SH-SY5Y (cell line): Measurements from ENCODE around the gene KIF2C.

ENCODE experiments used
- GATA2 ChIP-seq: IDR thresholded peaks from 2 replicates; pipeline ENCODE4 v1.6.1; 2011; ENCODE audit warnings: mild to moderate bottlenecking, low read depth, low read length
- GATA3 ChIP-seq: IDR thresholded peaks from 2 replicates; pipeline ENCODE4 v1.6.1; 2011; ENCODE audit warnings: low read depth, mild to moderate bottlenecking, low read length, moderate library complexity

DNA sequence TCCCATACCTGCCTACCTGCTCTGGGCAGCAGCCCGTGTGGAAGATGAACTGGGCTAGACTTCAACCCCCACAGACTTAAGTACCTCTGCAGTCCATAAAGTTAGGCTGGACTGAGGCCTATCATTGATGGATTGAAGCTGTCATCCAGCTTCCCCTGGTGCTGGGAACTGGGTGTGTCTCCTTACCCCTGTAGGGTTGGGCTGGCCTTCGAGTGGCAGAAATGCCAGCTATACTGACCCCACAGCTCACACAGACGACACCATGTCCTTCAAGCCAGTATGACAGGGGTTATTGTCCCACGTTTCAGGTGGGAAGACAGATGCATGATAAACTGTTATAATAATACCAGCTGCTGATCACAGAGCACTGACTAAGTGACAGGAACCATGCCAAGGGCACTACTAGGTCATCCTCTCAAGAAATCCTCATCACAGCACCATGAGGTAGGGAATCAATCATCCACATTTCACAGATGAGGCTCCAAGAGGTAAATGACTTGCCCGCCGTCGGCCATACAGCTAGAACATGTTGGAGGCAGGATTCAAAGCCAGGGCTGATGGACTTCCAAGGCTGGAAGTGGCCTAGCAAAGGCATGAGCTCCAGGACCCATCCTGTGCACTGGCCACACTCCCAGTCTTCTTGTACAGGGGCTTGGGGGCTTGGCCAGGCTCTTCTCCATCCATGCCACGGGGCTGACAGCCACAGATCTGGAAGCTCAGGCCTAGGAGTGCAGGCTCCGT lies 48.7 kb downstream of the KIF2C start, which contains the start of gene BEST4:
- TF ChIP-seq GATA2 (no peak), GATA3 (no peak)
